NCI-H1105 (cell line): Measurements from ENCODE around the gene ZBTB46.

Experiments
- DNase-seq: peaks from one replicate; lab custom pipeline; 2025; lab: John Stamatoyannopoulos, UW

The ZBTB46 gene

DNA sequence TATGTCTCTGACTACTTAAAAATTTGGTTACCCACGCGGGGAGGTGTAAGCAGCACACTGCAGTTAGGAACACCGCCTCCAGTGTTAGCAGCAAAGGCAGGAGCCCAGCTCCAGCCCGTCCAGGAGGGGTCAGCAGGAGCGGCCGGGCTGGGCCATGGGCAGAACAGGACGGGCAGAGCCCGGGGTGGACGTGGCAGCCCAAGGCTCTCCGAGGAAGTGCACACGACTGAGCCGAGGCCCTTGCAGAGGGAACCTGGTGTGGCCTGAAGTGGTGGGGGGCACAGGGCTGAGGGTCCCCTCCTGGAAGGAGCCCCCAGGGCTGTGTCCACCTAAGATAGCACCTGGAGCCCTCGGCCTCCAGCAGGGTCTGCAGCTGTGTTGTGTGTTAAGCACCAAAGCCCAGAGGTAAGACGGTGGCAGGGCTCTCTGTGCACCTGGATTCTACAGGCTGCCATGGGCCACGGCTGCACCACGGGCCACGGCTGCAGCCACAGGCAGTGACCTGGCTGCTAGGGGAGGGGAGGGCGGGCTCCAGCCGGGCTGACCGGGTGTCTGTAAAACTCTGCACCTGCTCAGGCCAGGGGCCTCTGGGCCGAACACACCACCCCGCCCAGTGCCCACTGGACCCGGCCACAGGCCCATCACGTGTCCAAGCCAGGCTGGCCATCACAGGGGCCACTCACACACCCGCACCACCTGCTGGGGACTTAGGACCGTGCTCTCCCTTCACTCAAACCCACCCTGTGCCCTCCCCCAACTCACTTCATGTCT lies 84.9 kb downstream of the ZBTB46 start:
- DNase-seq = no peak

DNA sequence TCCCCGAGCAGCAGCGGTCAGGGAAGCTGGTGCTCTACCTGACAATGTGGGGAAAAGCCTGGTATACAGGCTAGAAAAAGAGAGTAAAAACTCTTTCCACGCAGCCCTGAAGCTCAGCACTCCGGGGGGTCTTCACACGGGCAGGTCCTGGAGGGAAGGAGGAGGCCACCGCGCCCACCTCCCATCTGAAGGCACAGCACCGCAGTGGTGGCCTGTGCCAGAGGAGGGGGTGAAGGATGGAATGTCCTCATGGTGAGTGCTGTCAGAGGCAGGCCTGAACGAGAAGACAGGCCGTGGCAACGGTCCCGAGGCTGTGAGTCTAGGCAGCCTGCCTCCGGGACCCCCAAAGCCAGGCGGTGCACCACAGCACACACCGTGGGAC lies 85.6 kb downstream of the ZBTB46 start:
- DNase-seq = no peak

DNA sequence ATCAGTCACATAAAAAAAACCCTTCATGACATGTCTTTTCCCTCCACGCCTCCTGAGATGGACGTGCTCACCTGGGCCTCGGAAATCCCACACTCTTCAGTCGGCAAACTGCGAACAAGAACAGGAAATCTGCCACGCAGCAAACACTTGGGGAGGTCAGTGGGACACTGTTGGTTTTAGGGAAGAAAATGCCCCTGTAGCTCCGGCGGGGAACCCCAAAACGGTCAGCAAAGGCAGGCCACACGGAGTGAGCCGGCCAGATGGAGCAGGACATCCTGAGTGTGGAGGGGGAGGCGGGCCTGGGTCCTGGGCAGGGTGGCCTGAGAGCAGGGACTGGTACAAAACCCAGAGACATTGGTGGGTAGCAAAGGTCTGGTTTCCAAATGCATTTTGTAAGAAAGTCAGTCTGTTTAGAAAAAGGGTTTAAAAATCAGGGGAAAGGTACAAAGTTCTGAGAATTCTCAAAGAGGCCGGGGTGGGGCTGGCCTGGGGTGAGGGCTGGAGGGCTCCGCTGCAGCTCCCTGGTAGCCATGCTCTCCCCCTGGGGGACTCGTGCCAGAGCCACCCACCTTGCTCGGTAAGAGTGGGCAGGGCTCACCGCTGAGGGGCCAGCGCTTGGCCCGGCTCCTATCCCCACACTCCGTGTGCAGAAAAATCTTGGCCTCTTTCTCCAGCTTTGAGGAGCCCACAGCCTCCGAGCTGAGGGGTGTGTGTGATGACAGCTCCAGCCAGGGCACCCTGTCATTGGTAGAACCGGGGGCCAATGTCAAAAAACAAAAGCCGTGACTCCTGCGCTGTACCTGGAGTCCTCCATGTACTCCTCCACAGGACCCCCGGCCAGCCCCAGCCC lies 86.3 kb downstream of the ZBTB46 start:
- no peak for DNase-seq

DNA sequence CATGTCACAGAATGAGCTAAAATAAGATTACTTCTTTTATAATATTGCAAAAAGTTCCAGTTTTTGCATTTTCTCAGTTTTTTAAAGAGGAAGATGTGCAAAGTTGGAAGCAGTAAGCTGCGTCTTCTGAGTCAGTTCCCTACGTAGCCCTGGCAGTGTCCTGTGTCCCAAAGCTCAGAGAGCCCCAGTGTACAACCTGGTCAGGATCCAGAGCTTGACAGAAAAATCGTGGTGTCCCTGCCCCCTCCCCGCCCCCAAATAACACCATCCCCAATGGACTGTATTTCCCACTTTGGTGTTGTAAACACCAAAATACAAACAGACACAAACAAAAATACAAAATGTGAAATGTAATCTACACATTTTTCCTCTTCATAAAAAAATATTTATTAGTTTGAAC lies 86.9 kb downstream of the ZBTB46 start:
- no peak for DNase-seq

GRCh38 chr20:63743210-63743970 lies 87.7 kb downstream of the ZBTB46 start:
- DNase-seq = no peak

- DNase-seq = no peak
These were observed 88.6 kb downstream of the ZBTB46 start for GRCh38 chr20:63742381-63743024.

DNA sequence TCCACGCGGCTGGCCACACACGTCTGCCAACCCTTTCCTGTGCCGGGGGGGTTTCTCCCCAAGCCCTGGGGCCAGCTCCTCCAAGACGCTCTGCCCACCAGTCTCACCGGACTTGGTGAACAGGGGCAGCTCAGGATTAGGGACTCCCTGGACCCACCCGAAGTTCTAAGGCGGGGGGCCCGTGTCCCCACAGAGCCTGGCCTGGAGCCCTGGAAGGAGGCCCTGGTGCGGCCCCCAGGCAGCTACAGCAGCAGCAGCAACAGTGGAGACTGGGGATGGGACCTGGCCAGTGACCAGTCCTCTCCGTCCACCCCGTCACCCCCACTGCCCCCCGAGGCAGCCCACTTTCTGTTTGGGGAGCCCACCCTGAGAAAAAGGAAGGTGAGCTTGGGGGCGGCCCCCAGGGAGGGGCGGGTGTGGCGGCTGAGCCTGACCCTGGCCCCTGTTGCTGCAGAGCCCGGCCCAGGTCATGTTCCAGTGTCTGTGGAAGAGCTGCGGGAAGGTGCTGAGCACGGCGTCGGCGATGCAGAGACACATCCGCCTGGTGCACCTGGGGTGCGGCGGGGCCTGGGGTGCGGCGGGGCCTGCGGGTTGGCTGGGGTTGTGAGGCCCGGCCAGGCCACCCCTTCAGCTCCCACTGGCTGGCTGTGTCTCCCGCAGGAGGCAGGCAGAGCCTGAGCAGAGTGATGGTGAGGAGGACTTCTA lies 89.2 kb downstream of the ZBTB46 start:
- no peak for DNase-seq

DNA sequence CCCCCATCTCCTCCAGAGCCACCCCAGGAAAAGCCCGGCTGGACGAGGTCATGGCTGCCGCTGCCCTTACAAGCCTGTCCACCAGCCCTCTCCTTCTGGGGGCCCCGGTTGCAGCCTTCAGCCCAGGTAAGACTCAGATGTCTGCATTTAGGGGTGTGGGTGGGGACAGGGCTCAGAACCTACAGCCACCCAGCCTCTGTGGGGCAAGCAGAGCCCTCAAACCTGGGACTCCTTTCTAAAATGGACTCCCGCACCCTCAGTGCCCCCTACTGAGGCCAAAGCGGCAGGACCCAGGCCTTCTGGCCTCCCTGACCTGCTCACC lies 89.7 kb downstream of the ZBTB46 start:
- DNase-seq = no peak

GRCh38 chr20:63740627-63741353 lies 90.3 kb downstream of the ZBTB46 start:
- peak; percentile 60 for DNase-seq

- DNase-seq = no peak
These were observed 90.9 kb downstream of the ZBTB46 start for GRCh38 chr20:63740070-63740626.

DNA sequence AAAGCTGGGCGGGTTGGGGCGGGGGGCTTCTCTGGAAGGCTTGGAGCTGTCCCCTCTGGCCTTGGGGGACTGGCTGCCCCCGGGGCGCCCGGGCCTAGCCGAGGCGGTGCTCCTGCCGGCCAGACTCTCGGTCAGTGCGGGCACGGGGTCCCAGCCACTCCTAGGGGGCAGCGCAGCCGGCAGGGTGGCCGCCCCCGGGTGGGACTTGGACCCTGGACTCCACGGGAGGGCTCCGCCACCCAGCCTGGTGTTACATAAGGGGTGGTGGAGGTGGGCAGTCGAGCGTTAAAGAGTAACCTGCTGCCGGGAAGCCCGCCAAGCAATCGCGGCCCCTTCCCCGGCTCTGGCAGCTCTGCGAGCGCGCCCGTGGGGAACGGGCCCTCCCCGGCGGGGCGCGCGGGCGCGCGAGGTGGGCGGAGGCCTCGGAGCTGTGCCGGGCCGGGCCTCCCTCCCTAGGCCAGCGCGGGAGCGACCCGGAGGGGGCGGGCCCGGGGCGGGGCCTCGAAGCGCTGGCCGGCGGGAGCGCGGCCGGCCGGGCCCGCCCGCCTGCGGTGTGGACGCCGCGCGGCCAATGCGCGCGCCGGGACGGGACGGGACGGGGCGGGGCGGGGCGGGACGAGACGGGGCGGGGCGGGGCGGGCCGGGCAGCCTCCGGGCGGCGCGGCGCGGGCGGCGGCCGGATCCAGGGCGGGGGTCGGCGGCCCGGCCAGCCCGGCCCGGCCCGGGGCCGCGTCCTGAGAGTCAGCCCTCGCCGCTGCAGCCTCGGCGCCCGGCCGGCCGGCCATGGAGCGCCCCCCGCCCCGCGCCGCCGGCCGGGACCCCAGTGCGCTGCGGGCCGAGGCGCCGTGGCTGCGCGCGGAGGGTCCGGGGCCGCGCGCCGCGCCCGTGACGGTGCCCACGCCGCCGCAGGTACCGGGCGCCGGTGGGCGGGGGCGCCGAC lies 91.7 kb downstream of the ZBTB46 start, which contains the start of gene SLC2A4RG:
TSS of gene SLC2A4RG (plus strand) at position 647 of the 940 bp plus-strand sequence. CDS start at position 784, 137 bp downstream.
- peak; percentile 57 for DNase-seq

GRCh38 chr20:63738687-63739129 lies 92.4 kb downstream of the ZBTB46 start:
- DNase-seq = no peak

- no peak for DNase-seq
These were observed 92.9 kb downstream of the ZBTB46 start for GRCh38 chr20:63737945-63738686.

DNA sequence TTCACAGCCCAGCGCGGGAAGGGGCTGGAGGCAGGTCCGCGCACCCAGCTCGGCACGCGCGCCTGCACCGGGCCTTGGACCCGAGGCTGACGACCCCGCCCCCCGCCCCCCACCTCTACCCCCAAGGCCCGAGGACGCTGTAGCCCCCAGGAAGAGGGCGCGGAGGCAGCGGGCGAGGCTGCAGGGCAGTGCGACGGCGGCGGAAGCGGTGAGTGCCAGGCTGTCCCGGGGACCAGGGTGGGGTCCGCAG lies 93.4 kb downstream of the ZBTB46 start:
- DNase-seq = no peak

GRCh38 chr20:63736893-63737694 lies 94.0 kb downstream of the ZBTB46 start:
- DNase-seq = no peak

DNA sequence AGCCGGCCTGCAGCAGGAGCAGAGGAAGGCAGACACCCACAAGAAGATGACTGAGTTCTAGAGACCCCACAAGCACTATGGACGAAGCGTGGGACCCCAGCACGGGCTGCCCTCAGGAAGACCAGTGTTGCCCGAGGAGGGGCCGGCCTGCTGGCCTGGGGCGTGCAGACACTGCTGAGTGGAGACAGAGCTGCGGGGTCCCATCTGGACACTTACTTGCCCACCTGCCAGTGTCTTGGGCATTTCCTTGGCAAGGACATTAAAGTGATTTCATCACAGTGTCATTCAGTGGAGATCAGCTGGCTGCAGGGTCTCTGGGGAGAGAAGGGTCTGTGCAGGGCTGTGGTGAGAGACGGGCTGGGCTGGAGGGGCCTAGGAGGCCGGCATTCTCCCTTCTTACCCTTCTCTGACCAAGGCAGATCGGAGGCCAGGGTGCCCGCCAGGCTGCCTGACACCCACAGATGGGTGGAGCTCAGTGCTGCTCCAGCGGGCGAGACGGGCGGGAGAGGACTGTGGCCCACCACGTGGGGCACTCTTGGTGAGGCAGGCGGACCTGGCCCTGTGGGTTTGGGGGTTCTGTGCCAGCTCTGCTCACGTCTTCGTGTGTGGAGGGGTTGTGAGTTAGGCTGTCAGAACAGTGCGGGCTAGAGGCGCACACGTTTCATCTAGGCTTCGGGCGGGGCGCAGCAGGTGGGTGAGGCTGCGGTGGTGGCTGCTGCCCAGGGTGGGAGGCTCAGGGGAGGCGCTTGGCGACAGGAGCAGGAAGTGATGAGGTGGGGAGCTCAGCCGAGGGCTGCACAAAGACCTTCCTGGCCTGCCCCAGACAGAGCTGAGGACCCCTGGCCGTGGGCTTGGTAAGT lies 95.0 kb downstream of the ZBTB46 start, which contains the start of gene LIME1:
TSS of gene LIME1 (plus strand) at position 806 of the 860 bp plus-strand sequence. CDS start 886 bp downstream, outside the sequence.
- no peak for DNase-seq
